Smooth muscle cell (in vitro differentiated cells): ENCODE measurements around the gene FAHD2A. TPM values are rescaled to one million over a fixed set of nuclear protein-coding genes. Genes with fewer than 3 reads are reported as not detected.
"Not testable (repeated sequence)": the region's sequence is repeated elsewhere in the genome, so short reads cannot be mapped to it uniquely, and the experiment has no call there.

Experiments used
- DNase-seq: peaks from one replicate; lab custom pipeline; 2025; ENCODE audit not compliant: unreplicated experiment; lab: John Stamatoyannopoulos, UW
- H2AFZ ChIP-seq: fragments of 200-600 bp; sonication (generic); 2 replicates; pipeline ENCODE4 v1.6.0; 2016; ENCODE audit warnings: antibody characterized with exemption, low read depth, mild to moderate bottlenecking
- H3F3A ChIP-seq: fragments of 200-600 bp; sonication (generic); 2 replicates; pipeline ENCODE4 v1.6.0; 2017; ENCODE audit warnings: antibody characterized with exemption, low read depth
- H3K27ac ChIP-seq: fragments of 200-600 bp; sonication (generic); 2 replicates; pipeline ENCODE4 v1.5.1; 2016; ENCODE audit warnings: low read depth, mild to moderate bottlenecking
- H3K27me3 ChIP-seq: fragments of 200-600 bp; sonication (generic); 2 replicates; pipeline ENCODE4 v1.6.1; 2016; ENCODE audit warnings: low read depth, mild to moderate bottlenecking
- H3K36me3 ChIP-seq: fragments of 200-600 bp; sonication (generic); 2 replicates; pipeline ENCODE4 v1.5.1; 2016; ENCODE audit warnings: low read depth
- H3K4me1 ChIP-seq: fragments of 200-600 bp; sonication (generic); 2 replicates; pipeline ENCODE4 v1.5.1; 2016; ENCODE audit warnings: low read depth
- H3K4me2 ChIP-seq: fragments of 200-600 bp; sonication (generic); 2 replicates; pipeline ENCODE4 v1.6.0; 2016; ENCODE audit warnings: mild to moderate bottlenecking
- H3K4me3 ChIP-seq: fragments of 200-600 bp; sonication (generic); 2 replicates; pipeline ENCODE4 v1.5.1; 2016; ENCODE audit warnings: mild to moderate bottlenecking
- H3K79me2 ChIP-seq: fragments of 200-600 bp; sonication (generic); 2 replicates; pipeline ENCODE4 v1.6.0; 2016; ENCODE audit warnings: low read depth, mild to moderate bottlenecking
- H3K9ac ChIP-seq: fragments of 200-600 bp; sonication (generic); 2 replicates; pipeline ENCODE4 v1.6.0; 2016; ENCODE audit warnings: low read depth
- H3K9me3 ChIP-seq: fragments of 200-600 bp; sonication (generic); replicated peaks from 2 replicates; pipeline ENCODE4 v1.5.1; 2016; ENCODE audit warnings: low read depth
- H4K20me1 ChIP-seq: fragments of 200-600 bp; sonication (generic); 2 replicates; pipeline ENCODE4 v1.6.0; 2016; ENCODE audit warnings: low read depth
- CTCF ChIP-seq: fragments of 200-600 bp; sonication (generic); IDR thresholded peaks from 2 replicates; pipeline ENCODE4 v1.5.1; 2017; ENCODE audit warnings: borderline replicate concordance, mild to moderate bottlenecking, antibody characterized with exemption; ENCODE audit not compliant: insufficient read depth, poor library complexity, severe bottlenecking
- whole genome bisulfite sequencing: methylation state at CpG from one replicate; pipeline ENCODE4 v1.1.7; 2016; ENCODE audit warnings: low lambda C conversion rate; 5-methylcytosine and 5-hydroxymethylcytosine counted together
- polyA plus RNA-seq: library from polyadenylated mRNA; unstranded; fragments of >200 nt; fragmentation: Nextera tagmentation; extraction: Ambion mirVana; gene quantifications from 2 replicates; pipeline ENCODE4 v1.2.1, GENCODE V29; 2016
- total RNA-seq: library from RNA; depleted of rRNA; stranded (reverse); fragments of >200 nt; gene quantifications from 2 replicates; pipeline ENCODE4 v1.2.3, GENCODE V29; 2014

Gene FAHD2A
- total and polyA plus RNA-seq, 2 experiments from 2014 or later, result 32.2 to 44.6 TPM

- not testable (repeated sequence) for DNase-seq, H3K9me3 ChIP-seq, H3K36me3 ChIP-seq, H3F3A ChIP-seq, H3K79me2 ChIP-seq, H3K27me3 ChIP-seq, H3K4me3 ChIP-seq, H3K4me2 ChIP-seq, H3K4me1 ChIP-seq, H4K20me1 ChIP-seq, H3K27ac ChIP-seq, H2AFZ ChIP-seq, H3K9ac ChIP-seq
- 57% methylated on average over 7 of the region's 9 CpGs for WGBS
- TF ChIP-seq CTCF, result peak; percentile 71
Measured at GRCh38 chr2:95414015-95414594, 11.6 kb downstream of the FAHD2A start.

GRCh38 chr2:95415138-95415537, 12.6 kb downstream of the FAHD2A start:
- H3K4me2 ChIP-seq, H3K27ac ChIP-seq, H2AFZ ChIP-seq, H3K27me3 ChIP-seq, H3K36me3 ChIP-seq, H3K9me3 ChIP-seq, H3K4me3 ChIP-seq, H3K9ac ChIP-seq, DNase-seq, H3K4me1 ChIP-seq, H3F3A ChIP-seq, H3K79me2 ChIP-seq, H4K20me1 ChIP-seq: not testable (repeated sequence)
- WGBS, result 91% methylated on average over 3 of the region's 3 CpGs

GRCh38 chr2:95415561-95415960, 13.1 kb downstream of the FAHD2A start:
- not testable (repeated sequence) for H3K27ac ChIP-seq, H3K4me2 ChIP-seq, H3K9ac ChIP-seq, H3K27me3 ChIP-seq, H3K79me2 ChIP-seq, H2AFZ ChIP-seq, H3K4me1 ChIP-seq, H3K36me3 ChIP-seq, H4K20me1 ChIP-seq, DNase-seq, H3K9me3 ChIP-seq, H3F3A ChIP-seq, H3K4me3 ChIP-seq
- 93% methylated on average over 16 of the region's 16 CpGs for WGBS

GRCh38 chr2:95427196-95427867, 24.8 kb downstream of the FAHD2A start:
- H4K20me1 ChIP-seq, H3F3A ChIP-seq, H3K79me2 ChIP-seq, H3K4me3 ChIP-seq, H3K4me2 ChIP-seq, H2AFZ ChIP-seq, DNase-seq, H3K36me3 ChIP-seq, H3K4me1 ChIP-seq, H3K27me3 ChIP-seq, H3K27ac ChIP-seq, H3K9me3 ChIP-seq, H3K9ac ChIP-seq: not testable (repeated sequence)
- 73% methylated on average over 13 of the region's 30 CpGs for WGBS

GRCh38 chr2:95429748-95430467, 27.4 kb downstream of the FAHD2A start:
- not testable (repeated sequence) for DNase-seq, H3K27ac ChIP-seq, H4K20me1 ChIP-seq, H3K4me3 ChIP-seq, H3K9ac ChIP-seq, H3K9me3 ChIP-seq, H3K79me2 ChIP-seq, H3F3A ChIP-seq, H3K27me3 ChIP-seq, H3K36me3 ChIP-seq, H3K4me2 ChIP-seq, H3K4me1 ChIP-seq, H2AFZ ChIP-seq
- WGBS, result no CpG with 5 or more reads among the region's 8 CpGs

GRCh38 chr2:95433373-95433772, 30.9 kb downstream of the FAHD2A start:
- 44% methylated on average over 1 of the region's 4 CpGs for WGBS
- H3K79me2 ChIP-seq, H3K27me3 ChIP-seq, H3K9me3 ChIP-seq, H3K9ac ChIP-seq, H3K4me2 ChIP-seq, H3K36me3 ChIP-seq, H3K4me3 ChIP-seq, DNase-seq, H3K4me1 ChIP-seq, H2AFZ ChIP-seq, H3F3A ChIP-seq, H4K20me1 ChIP-seq, H3K27ac ChIP-seq: not testable (repeated sequence)

- H4K20me1 ChIP-seq, H3K36me3 ChIP-seq, H3K9me3 ChIP-seq, DNase-seq, H3K9ac ChIP-seq, H3K79me2 ChIP-seq, H3K4me1 ChIP-seq, H3K27ac ChIP-seq, H3K4me2 ChIP-seq, H2AFZ ChIP-seq, H3K27me3 ChIP-seq, H3F3A ChIP-seq, H3K4me3 ChIP-seq: not testable (repeated sequence)
- 77% methylated on average over 2 of the region's 2 CpGs for WGBS
Measured at GRCh38 chr2:95433973-95434372, 31.5 kb downstream of the FAHD2A start.
